Erythroblast (primary cell): Measurements from ENCODE around the gene S100A7A.

Source experiments
- GATA1 ChIP-seq: IDR thresholded peaks from 2 replicates; pipeline ENCODE4 v1.6.1; 2011; ENCODE audit warnings: low read depth, mild to moderate bottlenecking, control low read depth, low read length, moderate library complexity
- POLR2A ChIP-seq: IDR thresholded peaks from 2 replicates; pipeline ENCODE4 v1.6.1; 2011; ENCODE audit warnings: mild to moderate bottlenecking, low read length

- no peak for TF ChIP-seq POLR2A
- no peak for TF ChIP-seq GATA1
Measured at GRCh38 chr1:153401461-153401860, 14.9 kb upstream of the S100A7A start.
